Mesenchymal stem cell (in vitro differentiated cells and primary cell): ENCODE data around the gene LIFR.
A peak's percentile ranks its signal among the peaks of the same experiment; 100 is the strongest.

Experiments
- DNase-seq: peaks from one replicate; pipeline ENCODE4 v3.0.0-alpha.2; 2013
- H2AFZ ChIP-seq: one replicate; pipeline ENCODE4 v1.6.1; 2013; ENCODE audit warnings: low read depth, mild to moderate bottlenecking, control low read depth, inconsistent platforms, low read length, moderate library complexity
- H2AK5ac ChIP-seq: 2 replicates; pipeline ENCODE4 v1.6.1; 2013; ENCODE audit warnings: low read length, moderate library complexity, mild to moderate bottlenecking, inconsistent platforms; ENCODE audit not compliant: severe bottlenecking
- H2BK120ac ChIP-seq: one replicate; pipeline ENCODE4 v1.6.1; 2013; ENCODE audit warnings: low read depth, mild to moderate bottlenecking, inconsistent platforms, low read length, moderate library complexity
- H2BK12ac ChIP-seq, 2 experiments: one replicate each; pipeline ENCODE4 v1.6.1; 2013; ENCODE audit warnings: inconsistent platforms in 2 of 2, low read length in 2 of 2, mild to moderate bottlenecking in 2 of 2, moderate library complexity in 2 of 2, control low read depth in 1 of 2
- H2BK15ac ChIP-seq: one replicate; pipeline ENCODE4 v1.6.1; 2013; ENCODE audit warnings: mild to moderate bottlenecking, low read depth, inconsistent platforms; ENCODE audit not compliant: poor library complexity, severe bottlenecking
- H2BK5ac ChIP-seq: 2 replicates; pipeline ENCODE4 v1.6.1; 2013; ENCODE audit warnings: low read depth, mild to moderate bottlenecking, low read length, control low read depth, inconsistent platforms; ENCODE audit not compliant: poor library complexity, severe bottlenecking
- H3K14ac ChIP-seq, 2 experiments: one replicate each; pipeline ENCODE4 v1.6.1; 2013; ENCODE audit warnings: inconsistent platforms in 2 of 2, low read length in 2 of 2, control low read depth in 1 of 2, mild to moderate bottlenecking in 1 of 2, moderate library complexity in 1 of 2
- H3K18ac ChIP-seq, 2 experiments: one replicate each; pipeline ENCODE4 v1.6.1; 2013; ENCODE audit warnings: inconsistent platforms in 2 of 2, low read length in 2 of 2, control low read depth in 1 of 2, low read depth in 1 of 2, mild to moderate bottlenecking in 1 of 2
- H3K23ac ChIP-seq, 2 experiments: one replicate each; pipeline ENCODE4 v1.6.1; 2013; ENCODE audit warnings: inconsistent platforms in 2 of 2, low read length in 2 of 2, mild to moderate bottlenecking in 2 of 2, moderate library complexity in 2 of 2, control low read depth in 1 of 2
- H3K27ac ChIP-seq: 2 replicates; pipeline ENCODE4 v1.5.1; 2013; ENCODE audit warnings: mild to moderate bottlenecking, moderate library complexity, low read length, control low read depth, inconsistent platforms; ENCODE audit not compliant: poor library complexity, severe bottlenecking
- H3K27me3 ChIP-seq, 2 experiments: 2 replicates each; pipeline versions ENCODE4 v1.6.1 to v1.7.0; 2013; ENCODE audit warnings: low read length in 2 of 2, mild to moderate bottlenecking in 2 of 2, moderate library complexity in 2 of 2, control low read depth in 1 of 2, inconsistent platforms in 1 of 2; ENCODE audit not compliant: control insufficient read depth in 1 of 2, insufficient read depth in 1 of 2
- H3K36me3 ChIP-seq, 2 experiments: 2 replicates each; pipeline versions ENCODE4 v1.6.1 to v1.7.0; 2013; ENCODE audit warnings: low read length in 2 of 2, control low read depth in 1 of 2, inconsistent platforms in 1 of 2, low read depth in 1 of 2, mild to moderate bottlenecking in 1 of 2; ENCODE audit not compliant: insufficient read depth in 2 of 2, control insufficient read depth in 1 of 2
- H3K4ac ChIP-seq, 2 experiments: one replicate each; pipeline ENCODE4 v1.6.1; 2013; ENCODE audit warnings: inconsistent platforms in 2 of 2, low read length in 2 of 2, mild to moderate bottlenecking in 2 of 2, moderate library complexity in 2 of 2, control low read depth in 1 of 2, low read depth in 1 of 2
- H3K4me1 ChIP-seq: 2 replicates; pipeline ENCODE4 v1.6.1; 2013; ENCODE audit warnings: low read depth, low read length, control low read depth; ENCODE audit not compliant: control insufficient read depth, insufficient read depth
- H3K4me2 ChIP-seq: 2 replicates; pipeline ENCODE4 v1.6.1; 2013; ENCODE audit warnings: low read length, mild to moderate bottlenecking, inconsistent platforms; ENCODE audit not compliant: poor library complexity, severe bottlenecking
- H3K4me3 ChIP-seq, 2 experiments: 2 replicates each; pipeline versions ENCODE4 v1.5.1 to v1.7.0; 2013; ENCODE audit warnings: low read length in 2 of 2, mild to moderate bottlenecking in 2 of 2, control low read depth in 1 of 2, low read depth in 1 of 2; ENCODE audit not compliant: insufficient read depth in 1 of 2
- H3K79me1 ChIP-seq: replicated peaks from 2 replicates; pipeline ENCODE4 v1.6.1; 2013; ENCODE audit warnings: mild to moderate bottlenecking, control low read depth, low read length, inconsistent platforms; ENCODE audit not compliant: poor library complexity, severe bottlenecking
- H3K9ac ChIP-seq: 2 replicates; pipeline ENCODE4 v1.7.0; 2013; ENCODE audit warnings: mild to moderate bottlenecking, low read length, moderate library complexity
- H3K9me3 ChIP-seq: 2 replicates; pipeline ENCODE4 v1.7.0; 2013; ENCODE audit warnings: mild to moderate bottlenecking, low read length; ENCODE audit not compliant: control insufficient read depth
- H4K8ac ChIP-seq: one replicate; pipeline ENCODE4 v1.6.1; 2013; ENCODE audit warnings: inconsistent platforms, mild to moderate bottlenecking, low read length, moderate library complexity
- H4K91ac ChIP-seq: one replicate; pipeline ENCODE4 v1.6.1; 2013; ENCODE audit warnings: mild to moderate bottlenecking, low read length, inconsistent platforms
- WGBS: methylation state at CpG from one replicate; pipeline ENCODE4 v1.1.7; 2013; ENCODE audit warnings: mixed read lengths; 5-methylcytosine and 5-hydroxymethylcytosine counted together

Gene LIFR

DNA sequence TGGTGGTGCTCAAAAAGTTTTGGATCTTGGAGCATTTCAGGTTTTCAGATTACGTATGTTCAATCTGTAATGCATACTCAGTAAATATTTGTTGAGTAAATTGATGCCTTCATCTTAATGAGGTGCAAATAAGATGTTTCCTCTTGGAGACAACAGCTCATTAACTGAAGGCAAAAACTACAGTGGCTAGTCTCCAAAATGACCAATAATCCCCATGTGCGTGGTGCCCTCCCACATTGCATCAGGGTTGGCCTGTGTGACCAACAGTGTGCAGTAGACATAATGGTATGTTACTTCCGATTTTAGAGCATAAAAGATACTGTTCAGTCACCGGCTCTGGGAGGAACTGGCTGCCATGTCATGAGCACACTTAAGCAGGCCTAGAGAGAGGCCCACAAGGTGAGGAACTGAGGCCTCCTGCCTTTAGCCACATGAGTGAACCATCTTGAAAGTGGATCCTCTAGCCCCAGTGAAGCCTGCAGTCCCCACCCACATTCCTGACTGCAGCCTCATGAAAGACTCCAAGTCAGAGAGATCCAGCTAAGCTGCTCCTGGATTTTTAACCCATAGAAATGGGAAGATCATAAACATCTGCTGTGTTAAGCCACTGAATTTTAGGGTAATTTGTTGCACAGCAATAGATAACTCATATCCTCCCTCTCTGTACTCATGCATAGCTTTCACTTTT is 55.7 kb downstream of the LIFR start:
- H3K79me1 ChIP-seq: no peaks in the 10 kb centered on the region
- no peaks in the 10 kb centered on the region for H3K9me3 ChIP-seq
- peak overlapping the region; percentile 11 for H3K9ac ChIP-seq
- 99% methylated on average over 4 of the region's 4 CpGs for WGBS
- H3K14ac ChIP-seq: no peak overlapping the region
- no peak overlapping the region for H2AFZ ChIP-seq
- no peak overlapping the region for H2BK12ac ChIP-seq
- H3K27me3 ChIP-seq: no peaks in the 10 kb centered on the region
- H3K4me3 ChIP-seq: no peak overlapping the region
- no peak overlapping the region for H2AK5ac ChIP-seq
- no peak overlapping the region for H4K8ac ChIP-seq
- H3K27ac ChIP-seq: no peak overlapping the region
- no peak overlapping the region for H3K23ac ChIP-seq
- H2BK120ac ChIP-seq: no peak overlapping the region
- peaks cover 4% of the 10 kb centered on the region for H3K4me1 ChIP-seq
- peak overlapping the region in 1 of 2 experiments; percentile 59 for H3K18ac ChIP-seq
- no peak overlapping the region for H2BK5ac ChIP-seq
- H3K36me3 ChIP-seq: peaks cover 0 to 67% of the 10 kb centered on the region in 2 experiments
- H4K91ac ChIP-seq: no peak overlapping the region
- H3K4ac ChIP-seq: no peak overlapping the region
- no peak overlapping the region for H2BK15ac ChIP-seq
- peak; percentile 46 for DNase-seq
- H3K4me2 ChIP-seq: no peak overlapping the region

DNA sequence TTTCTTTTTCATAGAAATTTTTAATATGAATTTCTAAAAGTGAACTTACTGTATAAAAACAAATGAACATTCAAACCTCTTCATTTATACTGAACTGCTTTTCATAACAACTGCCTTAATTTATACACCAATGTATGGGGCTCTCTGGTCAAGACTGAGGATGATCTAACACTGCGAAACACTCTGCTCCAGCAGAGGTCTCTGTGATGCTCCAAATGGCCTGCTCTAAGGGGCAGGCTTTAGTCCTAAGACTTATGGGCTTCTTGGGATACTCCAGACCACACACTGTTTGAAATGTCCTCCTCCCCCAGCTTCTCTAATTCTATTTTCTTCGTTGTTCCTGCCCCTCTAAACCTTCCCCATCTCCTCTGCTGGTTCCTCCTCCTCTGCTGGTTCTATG is 58.5 kb downstream of the LIFR start:
- 76% methylated on average over 2 of the region's 2 CpGs for WGBS
- Histone ChIP-seq H2AFZ (no peak overlapping the region), H2BK12ac (no peak overlapping the region), H3K27ac (no peak overlapping the region), H4K8ac (no peak overlapping the region), H2BK5ac (no peak overlapping the region), H3K14ac (no peak overlapping the region), H4K91ac (no peak overlapping the region), H3K18ac (no peak overlapping the region), H3K23ac (no peak overlapping the region), H3K4ac (no peak overlapping the region), H3K4me3 (no peak overlapping the region), H3K9ac (no peak overlapping the region), H3K4me2 (no peak overlapping the region), H2AK5ac (no peak overlapping the region), H3K4me1 (peaks cover 4% of the 10 kb centered on the region), H2BK120ac (no peak overlapping the region), H3K9me3 (no peaks in the 10 kb centered on the region), H3K27me3 (no peaks in the 10 kb centered on the region), H2BK15ac (no peak overlapping the region), H3K79me1 (no peaks in the 10 kb centered on the region), H3K36me3 (peaks cover 6 to 76% of the 10 kb centered on the region in 2 experiments)
- DNase-seq: peak; percentile 56

DNA sequence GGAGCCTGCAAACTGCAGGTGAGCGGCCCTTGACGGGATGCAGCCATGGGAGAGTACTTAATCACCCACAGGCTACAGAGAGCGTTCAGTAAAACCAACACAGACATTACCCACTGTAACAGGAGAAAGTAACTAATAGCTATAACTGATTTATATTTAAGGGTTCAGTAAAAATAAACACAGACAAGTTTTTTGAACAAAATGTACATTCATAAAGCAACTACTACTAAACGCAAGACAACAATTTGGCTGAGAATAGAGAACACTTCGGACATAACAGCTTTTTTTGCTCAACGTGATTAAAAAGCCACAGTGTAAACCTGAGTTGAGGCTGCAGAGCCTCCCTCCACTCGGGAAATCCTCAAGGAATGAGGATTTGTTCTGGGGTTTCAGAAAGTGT is 61.7 kb downstream of the LIFR start:
- Histone ChIP-seq H3K4ac (no peak overlapping the region), H4K91ac (no peak overlapping the region), H3K4me2 (no peak overlapping the region)

GRCh38 chr5:38494175-38494574 is 62.3 kb downstream of the LIFR start:
- no peak for DNase-seq
- Histone ChIP-seq H3K27me3 (no peaks in the 10 kb centered on the region), H3K27ac (no peak overlapping the region), H3K23ac (no peak overlapping the region), H4K91ac (no peak overlapping the region), H3K4me2 (no peak overlapping the region), H3K4me1 (no peaks in the 10 kb centered on the region), H3K18ac (no peak overlapping the region), H3K36me3 (peaks cover 11 to 79% of the 10 kb centered on the region in 2 experiments), H4K8ac (no peak overlapping the region), H3K14ac (no peak overlapping the region), H2AFZ (no peak overlapping the region), H3K79me1 (no peaks in the 10 kb centered on the region), H2BK5ac (no peak overlapping the region), H3K4me3 (no peak overlapping the region), H2BK15ac (no peak overlapping the region), H2AK5ac (no peak overlapping the region), H3K4ac (no peak overlapping the region), H2BK12ac (no peak overlapping the region), H3K9me3 (no peaks in the 10 kb centered on the region), H2BK120ac (no peak overlapping the region), H3K9ac (no peak overlapping the region)
- WGBS: 90% methylated on average over 6 of the region's 6 CpGs

More for the DNA sequence above, 61.7 kb downstream of the LIFR start:
- peaks cover 11 to 84% of the 10 kb centered on the region in 2 experiments for H3K36me3 ChIP-seq
- no peak for DNase-seq
- H2BK120ac ChIP-seq: no peak overlapping the region
- H3K18ac ChIP-seq: no peak overlapping the region
- H3K27me3 ChIP-seq: no peaks in the 10 kb centered on the region
- no peaks in the 10 kb centered on the region for H3K9me3 ChIP-seq
- H4K8ac ChIP-seq: no peak overlapping the region
- no peak overlapping the region for H2AFZ ChIP-seq
- H2AK5ac ChIP-seq: no peak overlapping the region
- no peaks in the 10 kb centered on the region for H3K79me1 ChIP-seq
- no peaks in the 10 kb centered on the region for H3K4me1 ChIP-seq
- H3K4me3 ChIP-seq: no peak overlapping the region
- no peak overlapping the region for H2BK5ac ChIP-seq
- 91% methylated on average over 6 of the region's 7 CpGs for WGBS
- H3K14ac ChIP-seq: no peak overlapping the region
- H3K23ac ChIP-seq: no peak overlapping the region
- no peak overlapping the region for H2BK15ac ChIP-seq
- no peak overlapping the region for H3K9ac ChIP-seq
- no peak overlapping the region for H3K27ac ChIP-seq
- no peak overlapping the region for H2BK12ac ChIP-seq
